Measurements from ENCODE around the gene ATP8B4.

The ATP8B4 gene

DNA sequence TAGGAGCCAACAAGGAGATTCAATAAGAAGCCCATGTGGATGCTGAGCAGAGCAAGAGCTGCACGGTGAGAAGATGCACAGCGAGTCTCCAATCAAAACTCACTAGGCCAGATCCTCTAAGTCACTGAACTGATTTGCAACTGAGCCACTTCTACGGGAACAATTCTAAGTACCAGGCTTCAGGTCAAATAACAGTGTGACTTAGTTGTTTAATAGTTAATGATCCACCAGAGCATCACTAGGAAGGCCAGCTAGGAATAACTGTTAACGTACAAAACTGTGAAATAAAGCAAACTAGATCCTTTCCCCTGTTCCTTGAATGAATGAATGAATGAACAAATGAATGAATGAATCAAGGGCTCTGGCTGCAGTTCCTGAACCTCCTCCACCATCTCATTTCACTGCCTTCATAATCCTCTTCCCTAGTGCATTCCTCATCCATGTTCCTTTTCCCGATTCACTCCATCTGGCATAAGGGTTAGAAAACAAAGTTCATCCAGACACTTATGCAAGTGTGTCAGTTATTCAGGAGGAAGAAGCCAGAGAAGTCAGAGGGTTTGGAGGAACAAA lies 59.7 kb downstream of the ATP8B4 start:
- CTCF ChIA-PET, result no interaction called here
- POLR2A ChIA-PET, result no interaction called here
- TF ChIP-seq, protein P1, sequence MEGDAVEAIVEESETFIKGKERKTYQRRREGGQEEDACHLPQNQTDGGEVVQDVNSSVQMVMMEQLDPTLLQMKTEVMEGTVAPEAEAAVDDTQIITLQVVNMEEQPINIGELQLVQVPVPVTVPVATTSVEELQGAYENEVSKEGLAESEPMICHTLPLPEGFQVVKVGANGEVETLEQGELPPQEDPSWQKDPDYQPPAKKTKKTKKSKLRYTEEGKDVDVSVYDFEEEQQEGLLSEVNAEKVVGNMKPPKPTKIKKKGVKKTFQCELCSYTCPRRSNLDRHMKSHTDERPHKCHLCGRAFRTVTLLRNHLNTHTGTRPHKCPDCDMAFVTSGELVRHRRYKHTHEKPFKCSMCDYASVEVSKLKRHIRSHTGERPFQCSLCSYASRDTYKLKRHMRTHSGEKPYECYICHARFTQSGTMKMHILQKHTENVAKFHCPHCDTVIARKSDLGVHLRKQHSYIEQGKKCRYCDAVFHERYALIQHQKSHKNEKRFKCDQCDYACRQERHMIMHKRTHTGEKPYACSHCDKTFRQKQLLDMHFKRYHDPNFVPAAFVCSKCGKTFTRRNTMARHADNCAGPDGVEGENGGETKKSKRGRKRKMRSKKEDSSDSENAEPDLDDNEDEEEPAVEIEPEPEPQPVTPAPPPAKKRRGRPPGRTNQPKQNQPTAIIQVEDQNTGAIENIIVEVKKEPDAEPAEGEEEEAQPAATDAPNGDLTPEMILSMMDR (IDR thresholded peaks at IDR 0.05; ENCODE audit: control extremely low read depth, extremely low read depth, low read depth, missing control alignments), result no peak
- no peak for DNase-seq (ENCODE audit: extremely low spot score)

DNA sequence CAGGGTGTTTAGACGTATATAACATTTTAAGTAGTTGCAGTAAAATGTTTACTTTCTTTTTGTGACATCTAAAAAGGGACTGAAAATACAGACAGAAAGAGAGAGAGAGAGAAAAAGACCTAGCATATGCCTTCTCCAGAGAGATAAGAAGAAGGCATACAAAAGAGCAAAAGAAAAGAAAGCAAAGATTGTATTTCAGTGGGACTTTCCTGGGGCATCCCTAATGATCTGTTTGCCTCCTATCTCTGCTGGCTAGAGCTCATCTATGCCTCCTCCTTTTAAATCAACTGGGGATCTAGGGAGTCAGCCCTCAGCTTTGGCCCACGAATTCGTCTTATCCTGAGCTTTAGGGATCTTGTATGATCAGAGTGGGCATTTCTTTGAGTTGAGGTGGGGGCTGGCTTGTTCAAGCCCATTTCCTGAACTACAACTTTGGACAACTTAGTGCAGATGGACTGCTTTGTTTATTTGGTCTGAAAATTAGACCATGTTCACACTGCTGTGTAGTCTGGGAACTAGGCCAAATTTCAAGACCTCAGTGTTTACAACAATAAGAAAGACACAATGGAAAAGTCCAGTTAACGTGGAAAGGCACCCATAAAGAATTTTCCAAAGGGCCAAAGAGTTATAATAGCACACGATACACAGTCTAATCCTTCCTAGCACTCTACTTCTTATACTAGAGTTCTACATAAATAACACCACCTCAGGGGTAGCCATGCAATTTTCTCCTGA lies 61.0 kb downstream of the ATP8B4 start:
- DNase-seq (ENCODE audit: extremely low spot score), result no peak
- POLR2A ChIA-PET, result no interaction called here
- TF ChIP-seq, protein P1 (IDR thresholded peaks at IDR 0.05; ENCODE audit: control extremely low read depth, extremely low read depth, low read depth, missing control alignments), result no peak
- CTCF ChIA-PET, result interaction anchor here (1.5 kb wide), 1 partner anchor 12 kb away, joined by 5 read pairs; no protein-coding TSS in a partner anchor

DNA sequence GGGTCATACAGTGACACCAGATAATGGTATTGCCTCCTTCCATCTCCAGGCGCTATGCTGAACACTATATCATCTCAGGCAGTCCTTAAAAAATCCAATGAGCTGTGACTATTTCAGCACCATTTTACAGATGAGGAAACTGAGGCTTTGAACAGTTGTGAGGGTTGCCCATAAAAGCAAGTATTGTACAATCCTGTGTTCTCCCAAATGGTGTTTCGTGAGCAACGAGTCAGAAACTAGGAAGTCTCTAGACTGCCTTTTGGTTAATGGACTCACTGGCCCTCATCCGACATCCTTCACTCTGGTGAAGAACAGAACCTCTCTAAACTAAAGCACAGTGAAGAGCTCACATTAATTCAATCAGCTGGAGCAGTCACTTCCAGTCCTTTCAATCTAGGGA lies 61.8 kb downstream of the ATP8B4 start:
- TF ChIP-seq, protein P1 (IDR thresholded peaks at IDR 0.05; ENCODE audit: control extremely low read depth, extremely low read depth, low read depth, missing control alignments), result no peak
- ChIA-PET CTCF (interaction anchor here (1.5 kb wide), 1 partner anchor 12 kb away, joined by 5 read pairs; no protein-coding TSS in a partner anchor), POLR2A (no interaction called here)
- DNase-seq (ENCODE audit: extremely low spot score), result no peak

DNA sequence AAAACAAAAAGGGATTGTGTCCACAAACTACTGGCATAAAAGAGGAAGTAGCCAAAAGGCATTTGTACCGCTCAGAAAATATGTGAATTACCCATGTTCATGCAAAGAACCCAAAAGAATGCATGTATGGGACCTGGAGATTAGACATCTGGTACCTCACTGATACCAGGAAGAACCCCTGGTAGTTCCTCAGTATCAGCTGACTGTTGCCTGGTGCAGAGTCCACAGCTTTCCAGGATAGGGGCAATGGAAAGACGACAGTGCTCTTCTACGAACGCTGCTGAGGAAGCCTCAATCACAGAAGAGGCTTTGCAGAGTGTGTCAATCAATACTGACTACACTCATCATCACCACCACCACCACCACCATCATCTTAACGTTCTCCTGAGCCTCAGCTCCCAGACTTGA lies 63.3 kb downstream of the ATP8B4 start:
- no peak for DNase-seq (ENCODE audit: extremely low spot score)
- ChIA-PET CTCF (interaction anchor here (1.2 to 1.7 kb wide), 2 partner anchors 15 to 820 kb away, joined by 4 read pairs; no protein-coding TSS in a partner anchor), POLR2A (no interaction called here)
- TF ChIP-seq, protein P1 (IDR thresholded peaks at IDR 0.05; ENCODE audit: control extremely low read depth, extremely low read depth, low read depth, missing control alignments), result no peak

DNA sequence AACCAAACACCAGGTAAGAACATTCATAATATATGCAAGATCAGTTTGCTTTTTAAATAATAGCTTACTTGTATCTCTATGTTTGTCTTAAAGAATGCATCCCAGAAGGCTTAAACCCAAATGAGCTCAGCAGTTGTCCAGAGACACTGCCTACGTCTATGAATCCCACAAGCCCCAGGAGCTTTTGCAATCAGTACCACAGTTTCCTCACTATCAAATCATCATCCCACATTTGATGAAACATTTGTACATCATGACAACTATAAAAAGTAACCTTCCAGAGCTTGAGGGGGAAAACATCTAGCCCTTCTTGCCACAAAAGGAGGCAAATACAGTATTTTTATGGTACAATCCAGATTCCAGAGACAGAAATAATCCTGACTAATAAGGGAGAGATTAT lies 63.7 kb downstream of the ATP8B4 start:
- no peak for DNase-seq (ENCODE audit: extremely low spot score)
- CTCF ChIA-PET, result interaction anchor here (1.2 to 1.7 kb wide), 3 partner anchors 14 to 819 kb away, joined by 3 to 4 read pairs (median 4); no protein-coding TSS in a partner anchor

DNA sequence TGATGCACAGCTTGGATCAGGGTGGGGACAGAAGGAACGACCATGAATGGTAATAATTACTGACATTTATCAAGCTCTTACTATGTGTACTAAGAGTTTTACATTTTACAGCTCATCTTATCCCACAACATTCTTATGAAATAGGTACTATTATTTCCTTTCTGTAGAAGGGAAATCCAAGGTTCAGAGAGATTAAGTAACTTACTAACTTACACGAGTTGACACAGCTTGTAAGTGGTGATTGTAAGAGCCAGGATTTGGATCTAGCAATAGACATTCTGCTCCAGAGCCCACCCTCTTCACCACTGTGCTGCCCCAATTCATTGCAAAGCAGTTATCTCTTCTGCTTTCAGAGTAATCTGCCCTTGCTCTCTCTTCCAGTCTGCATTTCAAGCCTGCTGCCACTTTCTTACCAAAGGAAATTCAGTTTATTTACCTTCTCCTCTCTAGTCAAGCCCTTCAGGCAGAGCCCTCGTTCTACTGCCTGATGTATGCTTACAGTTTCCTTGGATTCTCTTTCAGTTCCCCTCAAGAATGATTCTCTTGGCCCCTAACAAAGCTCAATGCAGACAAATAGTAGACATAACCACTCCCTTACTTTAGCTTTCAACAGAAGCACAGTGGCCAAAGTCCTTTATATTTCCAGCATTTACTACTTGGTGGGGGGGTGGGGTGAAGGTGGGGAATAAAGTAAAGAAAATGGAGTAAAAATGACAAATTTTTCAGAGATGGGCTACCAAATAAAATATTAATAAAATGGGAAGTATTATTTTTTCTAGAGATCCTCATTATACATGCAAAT lies 65.8 kb downstream of the ATP8B4 start:
- DNase-seq (ENCODE audit: extremely low spot score), result no peak
- ChIA-PET POLR2A (no interaction called here), CTCF (interaction anchor here (1.0 to 2.3 kb wide), 3 partner anchors 9 to 1191 kb away, joined by 3 to 10 read pairs (median 9); no protein-coding TSS in a partner anchor)
- TF ChIP-seq, protein P1 (IDR thresholded peaks at IDR 0.05; ENCODE audit: control extremely low read depth, extremely low read depth, low read depth, missing control alignments), result no peak

More for the DNA sequence above, 63.7 kb downstream of the ATP8B4 start:
- POLR2A ChIA-PET, result no interaction called here
- TF ChIP-seq, protein P1 (IDR thresholded peaks at IDR 0.05; ENCODE audit: control extremely low read depth, extremely low read depth, low read depth, missing control alignments), result no peak

All from GM10248 (cell line).